MM.1S (cell line): ENCODE data around the gene DEPDC5.

ENCODE experiments used
- DNase-seq: peaks from one replicate; pipeline ENCODE4 v3.0.0-alpha.2; 2015
- H2AFZ ChIP-seq: fragments of 300-600 bp; sonication (generic); 2 replicates; pipeline ENCODE4 v1.6.0; 2016; ENCODE audit warnings: antibody characterized with exemption, low read length
- H3F3A ChIP-seq: fragments of 300-600 bp; sonication (generic); 2 replicates; pipeline ENCODE4 v1.6.1; 2016; ENCODE audit warnings: mild to moderate bottlenecking, antibody characterized with exemption, low read length, moderate library complexity, mixed read lengths; ENCODE audit not compliant: insufficient read depth
- H3K27ac ChIP-seq: fragments of 300-600 bp; sonication (generic); 2 replicates; pipeline ENCODE4 v1.5.1; 2016; ENCODE audit warnings: mild to moderate bottlenecking, low read length
- H3K27me3 ChIP-seq: fragments of 300-600 bp; sonication (generic); replicated peaks from 2 replicates; pipeline ENCODE4 v1.6.0; 2016; ENCODE audit warnings: low read length; ENCODE audit not compliant: insufficient read depth
- H3K36me3 ChIP-seq: fragments of 300-600 bp; sonication (generic); replicated peaks from 2 replicates; pipeline ENCODE4 v1.6.1; 2016; ENCODE audit warnings: mild to moderate bottlenecking, low read length, mixed read lengths; ENCODE audit not compliant: insufficient read depth
- H3K4me1 ChIP-seq: fragments of 300-600 bp; sonication (generic); 2 replicates; pipeline ENCODE4 v1.6.1; 2016; ENCODE audit warnings: low read length, mixed read lengths
- H3K4me2 ChIP-seq: fragments of 300-600 bp; sonication (generic); 2 replicates; pipeline ENCODE4 v1.6.0; 2016; ENCODE audit warnings: low read depth, low read length
- H3K4me3 ChIP-seq: fragments of 300-600 bp; sonication (generic); 2 replicates; pipeline ENCODE4 v1.5.1; 2016; ENCODE audit warnings: low read length, mixed read lengths
- H3K79me2 ChIP-seq: fragments of 300-600 bp; sonication (generic); 2 replicates; pipeline ENCODE4 v1.6.1; 2016; ENCODE audit warnings: mixed run types, low read length, mixed read lengths
- H3K9ac ChIP-seq: fragments of 300-600 bp; sonication (generic); 2 replicates; pipeline ENCODE4 v1.6.1; 2016; ENCODE audit warnings: low read length, mixed read lengths
- H3K9me2 ChIP-seq: fragments of 300-600 bp; sonication (generic); replicated peaks from 2 replicates; pipeline ENCODE4 v1.6.1; 2016; ENCODE audit warnings: mild to moderate bottlenecking, low read length, mixed read lengths; ENCODE audit not compliant: insufficient read depth
- H3K9me3 ChIP-seq: fragments of 300-600 bp; sonication (generic); replicated peaks from 2 replicates; pipeline ENCODE4 v1.6.1; 2016; ENCODE audit warnings: mild to moderate bottlenecking, low read length, mixed read lengths; ENCODE audit not compliant: insufficient read depth
- H4K20me1 ChIP-seq: fragments of 300-600 bp; sonication (generic); 2 replicates; pipeline ENCODE4 v1.6.1; 2016; ENCODE audit warnings: mild to moderate bottlenecking, low read length, moderate library complexity, mixed read lengths; ENCODE audit not compliant: insufficient read depth
- CTCF ChIP-seq: fragments of 300-600 bp; sonication (generic); IDR thresholded peaks from 2 replicates; pipeline ENCODE4 v1.5.1; 2016; ENCODE audit warnings: antibody characterized with exemption, low read length, mixed read lengths
- EZH2 ChIP-seq: fragments of 300-600 bp; sonication (generic); optimal IDR thresholded peaks from 2 replicates; pipeline ENCODE3; 2017; ENCODE audit warnings: low read depth, mild to moderate bottlenecking, antibody characterized with exemption, low read length, mixed read lengths
- EZH2phosphoT487 ChIP-seq: fragments of 300-600 bp; sonication (generic); IDR thresholded peaks from 2 replicates; pipeline ENCODE4 v1.6.1; 2018; ENCODE audit warnings: antibody characterized with exemption, low read length

DEPDC5 gene

GRCh38 chr22:31881865-31882264 lies 128.0 kb downstream of the DEPDC5 start:
- Histone ChIP-seq H3K9me2 (no peaks in the 10 kb centered on the region), H3K27ac (no peak overlapping the region), H4K20me1 (no peaks in the 10 kb centered on the region), H3F3A (no peaks in the 10 kb centered on the region), H3K9me3 (no peaks in the 10 kb centered on the region), H3K79me2 (no peaks in the 10 kb centered on the region), H2AFZ (no peak overlapping the region), H3K4me1 (no peaks in the 10 kb centered on the region), H3K4me2 (no peak overlapping the region), H3K4me3 (no peak overlapping the region), H3K9ac (no peak overlapping the region), H3K36me3 (no peaks in the 10 kb centered on the region), H3K27me3 (no peaks in the 10 kb centered on the region)
- DNase-seq: no peak
- TF ChIP-seq EZH2phosphoT487: no peak
- no peak for TF ChIP-seq EZH2
- no peak for TF ChIP-seq CTCF

GRCh38 chr22:31882971-31883370 lies 129.2 kb downstream of the DEPDC5 start:
- no peaks in the 10 kb centered on the region for H3K27me3 ChIP-seq
- no peak overlapping the region for H3K4me3 ChIP-seq
- no peak overlapping the region for H3K9ac ChIP-seq
- H4K20me1 ChIP-seq: no peaks in the 10 kb centered on the region
- H3F3A ChIP-seq: no peaks in the 10 kb centered on the region
- H2AFZ ChIP-seq: no peak overlapping the region
- TF ChIP-seq EZH2phosphoT487 (no peak), EZH2 (no peak), CTCF (no peak)
- no peaks in the 10 kb centered on the region for H3K9me2 ChIP-seq
- H3K79me2 ChIP-seq: no peaks in the 10 kb centered on the region
- no peaks in the 10 kb centered on the region for H3K9me3 ChIP-seq
- H3K4me1 ChIP-seq: no peaks in the 10 kb centered on the region
- no peak for DNase-seq
- no peak overlapping the region for H3K4me2 ChIP-seq
- H3K36me3 ChIP-seq: no peaks in the 10 kb centered on the region
- no peak overlapping the region for H3K27ac ChIP-seq

GRCh38 chr22:31883989-31884388 lies 130.2 kb downstream of the DEPDC5 start:
- Histone ChIP-seq H3K9me2 (no peaks in the 10 kb centered on the region), H3K4me2 (no peak overlapping the region), H3F3A (no peaks in the 10 kb centered on the region), H3K4me3 (no peak overlapping the region), H3K9ac (no peak overlapping the region), H3K79me2 (no peaks in the 10 kb centered on the region), H2AFZ (no peak overlapping the region), H3K27ac (no peak overlapping the region), H3K27me3 (no peaks in the 10 kb centered on the region), H3K9me3 (no peaks in the 10 kb centered on the region), H4K20me1 (no peaks in the 10 kb centered on the region), H3K4me1 (no peaks in the 10 kb centered on the region), H3K36me3 (no peaks in the 10 kb centered on the region)
- TF ChIP-seq EZH2phosphoT487 (no peak), EZH2 (no peak), CTCF (no peak)
- DNase-seq: no peak
